NB4 (cell line): ENCODE data around the gene STMN3.
"Not testable (repeated sequence)": the region's sequence is repeated elsewhere in the genome, so short reads cannot be mapped to it uniquely, and the experiment has no call there.

Experiments used
- DNase-seq: peaks from one replicate; pipeline ENCODE4 v3.0.0; 2010; ENCODE audit warnings: low read depth
- H3K4me3 ChIP-seq: one replicate; pipeline ENCODE4 v1.5.1; 2011; ENCODE audit warnings: mild to moderate bottlenecking, low read depth, low read length, moderate library complexity
- CTCF ChIP-seq: IDR thresholded peaks from one replicate; pipeline ENCODE4 v1.5.1; 2012; ENCODE audit warnings: low read depth, low read length
- MAX ChIP-seq: IDR thresholded peaks from 2 replicates; pipeline ENCODE4 v1.6.1; 2011; ENCODE audit warnings: low read depth, low read length
- MYC ChIP-seq: IDR thresholded peaks from 2 replicates; pipeline ENCODE4 v1.6.1; 2011; ENCODE audit warnings: low read depth, low read length
- POLR2A ChIP-seq: IDR thresholded peaks from 2 replicates; pipeline ENCODE4 v1.6.1; 2011; ENCODE audit warnings: mild to moderate bottlenecking; ENCODE audit not compliant: insufficient read length; ENCODE audit errors: extremely low read depth

Gene STMN3

GRCh38 chr20:63606686-63607085 lies 46.5 kb downstream of the STMN3 start:
- peak; percentile 28 for DNase-seq
- no peak overlapping the region for H3K4me3 ChIP-seq
- TF ChIP-seq MAX = no peak
- no peak for TF ChIP-seq MYC
- TF ChIP-seq CTCF = no peak
- TF ChIP-seq POLR2A = no peak

DNA sequence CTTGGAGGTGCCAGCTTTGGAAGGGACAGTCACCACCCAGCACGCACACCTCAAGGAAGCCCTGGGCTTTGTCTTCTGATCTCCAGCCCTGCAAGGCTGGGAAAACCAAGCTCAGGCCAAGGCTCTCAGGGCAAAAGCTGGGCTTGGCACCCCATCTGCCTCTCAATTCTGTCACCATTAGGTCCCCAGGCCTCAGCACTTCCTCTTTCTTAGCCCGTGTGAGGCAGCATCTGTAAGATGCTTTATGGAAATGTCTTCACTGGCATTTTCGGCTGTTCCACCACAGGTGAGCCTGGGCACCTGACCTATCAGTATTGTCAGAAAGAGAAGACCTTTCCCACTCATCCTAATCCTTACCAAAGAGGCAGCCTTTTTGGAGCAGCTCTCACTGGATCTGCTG lies 50.9 kb downstream of the STMN3 start:
- no peak for DNase-seq
- no peak overlapping the region for H3K4me3 ChIP-seq
- TF ChIP-seq POLR2A (no peak), MAX (no peak), MYC (no peak), CTCF (no peak)

DNA sequence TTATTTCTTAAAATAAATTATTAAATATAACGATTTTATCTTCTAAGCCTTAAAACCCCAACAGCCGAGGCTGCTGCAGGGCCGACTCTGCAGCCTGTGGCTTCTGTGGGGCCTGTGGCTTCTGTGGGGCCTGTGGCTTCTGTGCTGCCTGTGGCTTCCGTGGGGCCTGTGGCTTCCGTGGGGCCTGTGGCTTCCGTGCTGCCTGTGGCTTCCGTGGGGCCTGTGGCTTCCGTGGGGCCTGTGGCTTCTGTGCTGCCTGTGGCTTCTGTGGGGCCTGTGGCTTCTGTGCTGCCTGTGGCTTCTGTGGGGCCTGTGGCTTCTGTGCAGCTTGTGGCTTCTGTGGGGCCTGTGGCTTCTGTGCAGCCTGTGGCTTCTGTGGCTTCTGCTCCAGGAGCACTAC lies 51.5 kb downstream of the STMN3 start:
- H3K4me3 ChIP-seq, DNase-seq: not testable (repeated sequence)

DNA sequence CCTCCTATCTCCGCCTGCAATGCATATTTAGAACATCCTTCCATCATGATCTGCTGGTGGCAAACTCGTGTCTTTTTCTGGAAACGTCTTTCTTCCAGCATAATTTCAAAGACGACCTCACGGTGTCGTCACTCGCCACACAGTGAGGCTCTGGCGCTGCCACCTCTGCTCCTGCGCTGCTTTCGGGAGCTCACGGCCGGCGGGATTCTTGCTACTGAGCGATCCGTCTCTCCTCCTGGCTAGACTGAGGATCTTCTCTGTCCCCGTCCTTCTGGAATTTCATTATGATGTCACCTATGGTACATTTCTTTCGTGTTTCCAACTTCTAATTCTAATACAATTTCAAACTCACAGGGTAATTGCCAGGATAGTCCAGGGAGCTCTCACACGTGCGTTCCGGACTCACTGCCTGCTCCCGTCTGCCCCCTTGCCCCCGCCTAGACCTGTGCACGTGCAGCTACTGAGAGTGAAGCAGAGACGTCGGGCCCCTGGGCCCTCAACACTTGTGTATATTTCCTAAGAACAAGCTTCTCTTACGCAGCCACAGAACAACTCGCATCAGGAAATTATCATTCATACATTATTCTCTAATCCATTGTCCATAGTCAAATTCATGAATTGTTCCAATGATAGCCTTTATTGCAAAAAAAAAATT lies 53.7 kb downstream of the STMN3 start:
- DNase-seq = no peak
- TF ChIP-seq POLR2A (no peak), CTCF (no peak), MYC (no peak), MAX (no peak)
- H3K4me3 ChIP-seq = no peak overlapping the region

DNA sequence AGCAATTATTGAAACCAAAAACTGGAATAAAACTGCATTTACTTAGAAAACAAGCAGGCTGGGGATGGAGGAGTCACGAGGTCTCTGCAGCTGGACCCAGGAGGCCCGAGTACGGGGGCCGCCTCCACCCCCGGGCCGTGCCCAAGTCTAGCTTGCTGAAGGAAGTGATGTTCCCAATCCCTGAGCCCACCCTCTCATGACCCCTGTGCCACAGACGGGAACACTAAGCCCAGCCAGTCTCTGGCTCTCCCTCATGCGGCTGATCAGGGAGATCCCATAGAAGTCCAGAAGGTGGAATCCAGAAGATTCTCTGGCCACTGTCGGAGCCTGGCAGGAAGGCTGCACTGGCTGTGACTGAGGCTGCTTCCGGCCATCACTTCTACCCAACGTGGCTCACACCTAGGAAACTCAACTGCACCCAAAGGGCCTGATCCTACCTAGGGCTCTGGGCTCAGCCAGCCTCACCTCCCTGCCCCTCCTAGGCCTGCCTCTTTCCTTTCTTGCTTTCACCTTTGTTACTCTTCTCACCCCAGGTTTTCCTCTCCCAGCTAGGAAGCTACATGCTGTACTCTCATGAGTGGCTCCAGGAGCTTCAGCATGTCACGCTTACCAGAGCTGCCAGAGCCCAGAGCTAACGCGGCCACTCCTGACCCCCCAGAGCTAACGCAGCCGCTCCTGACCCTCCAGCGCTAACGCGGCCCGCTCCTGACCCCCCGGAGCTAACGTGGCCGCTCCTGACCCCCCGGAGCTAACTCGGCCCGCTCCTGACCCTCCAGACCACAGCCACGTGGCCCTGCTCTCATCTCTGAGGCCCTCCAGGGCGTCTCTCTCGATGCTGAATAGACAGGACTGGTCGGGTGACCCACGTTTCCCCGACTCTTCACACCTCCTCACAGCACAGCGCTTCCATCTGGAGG lies 54.5 kb downstream of the STMN3 start:
- no peak overlapping the region for H3K4me3 ChIP-seq
- no peak for DNase-seq
- TF ChIP-seq MYC (no peak), CTCF (no peak), MAX (no peak), POLR2A (no peak)
